ENCODE data around the gene AMMECR1. TPM values are rescaled to one million over a fixed set of nuclear protein-coding genes. Genes with fewer than 3 reads are reported as not detected.

AMMECR1 gene
- total RNA-seq, 4 donors from 2014 or later = 7.4 to 18.9 (median 12.6) TPM

DNA sequence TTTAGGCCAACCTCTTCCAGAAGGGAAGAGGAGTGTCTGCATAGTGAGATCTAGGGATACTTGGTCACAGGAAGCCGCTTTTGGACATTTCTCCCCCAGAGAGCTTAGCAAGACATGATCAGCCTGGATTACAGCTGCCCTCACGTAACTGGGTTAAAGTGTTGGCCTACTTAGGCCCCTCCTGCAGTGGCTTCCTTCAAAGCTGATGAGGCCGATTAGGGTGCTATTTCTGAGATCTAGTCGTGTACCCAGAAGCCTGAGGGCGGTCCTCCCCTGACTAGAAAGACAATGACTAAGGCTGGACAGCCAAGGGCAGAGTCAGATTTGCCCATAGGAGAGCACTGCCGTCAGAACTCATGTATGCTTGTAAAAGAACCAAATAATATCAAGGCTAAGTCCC lies 135.0 kb downstream of the AMMECR1 start:
- 70% methylated on average over 4 of the region's 6 CpGs for WGBS
- H3K4me1 ChIP-seq = peaks cover 6% of the 10 kb centered on the region
- no peak overlapping the region for H3K27ac ChIP-seq
- no peaks in the 10 kb centered on the region for H3K36me3 ChIP-seq
- TF ChIP-seq EP300 (IDR thresholded peaks at IDR 0.05) (no peak), POLR2AphosphoS5 (IDR thresholded peaks at IDR 0.05) (no peak), POLR2A (IDR thresholded peaks at IDR 0.05) (no peak)
- TF ChIP-seq, protein P1, sequence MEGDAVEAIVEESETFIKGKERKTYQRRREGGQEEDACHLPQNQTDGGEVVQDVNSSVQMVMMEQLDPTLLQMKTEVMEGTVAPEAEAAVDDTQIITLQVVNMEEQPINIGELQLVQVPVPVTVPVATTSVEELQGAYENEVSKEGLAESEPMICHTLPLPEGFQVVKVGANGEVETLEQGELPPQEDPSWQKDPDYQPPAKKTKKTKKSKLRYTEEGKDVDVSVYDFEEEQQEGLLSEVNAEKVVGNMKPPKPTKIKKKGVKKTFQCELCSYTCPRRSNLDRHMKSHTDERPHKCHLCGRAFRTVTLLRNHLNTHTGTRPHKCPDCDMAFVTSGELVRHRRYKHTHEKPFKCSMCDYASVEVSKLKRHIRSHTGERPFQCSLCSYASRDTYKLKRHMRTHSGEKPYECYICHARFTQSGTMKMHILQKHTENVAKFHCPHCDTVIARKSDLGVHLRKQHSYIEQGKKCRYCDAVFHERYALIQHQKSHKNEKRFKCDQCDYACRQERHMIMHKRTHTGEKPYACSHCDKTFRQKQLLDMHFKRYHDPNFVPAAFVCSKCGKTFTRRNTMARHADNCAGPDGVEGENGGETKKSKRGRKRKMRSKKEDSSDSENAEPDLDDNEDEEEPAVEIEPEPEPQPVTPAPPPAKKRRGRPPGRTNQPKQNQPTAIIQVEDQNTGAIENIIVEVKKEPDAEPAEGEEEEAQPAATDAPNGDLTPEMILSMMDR (IDR thresholded peaks at IDR 0.05) = no peak
- H3K9me3 ChIP-seq = no peaks in the 10 kb centered on the region
- no peak overlapping the region for H3K4me3 ChIP-seq
- DNase-seq (ENCODE audit: low spot score in 2 of 2) = no peak
- H3K27me3 ChIP-seq = no peaks in the 10 kb centered on the region

DNA sequence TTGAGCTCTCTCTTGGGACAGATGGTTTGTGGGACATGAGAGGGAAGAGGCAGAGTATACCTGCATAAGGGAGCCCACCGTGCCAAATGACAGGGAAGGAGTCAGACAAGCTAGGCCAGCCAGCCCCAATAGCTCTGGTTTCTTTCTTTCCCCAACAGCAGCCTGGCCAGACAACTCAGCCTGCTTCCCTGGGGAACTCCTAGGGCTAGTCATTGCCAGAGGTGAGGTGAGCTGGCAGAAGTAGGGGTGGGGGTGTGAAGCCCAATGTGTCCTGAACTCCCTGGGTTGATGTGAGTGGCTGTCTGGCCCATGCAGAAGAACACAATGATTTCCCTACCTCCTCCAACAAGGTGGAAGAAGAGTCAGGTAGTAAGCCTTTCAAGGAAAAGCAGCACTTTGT lies 135.5 kb downstream of the AMMECR1 start:
- WGBS = 55% methylated on average over 1 of the region's 1 CpG
- TF ChIP-seq EP300 (IDR thresholded peaks at IDR 0.05) (no peak), POLR2AphosphoS5 (IDR thresholded peaks at IDR 0.05) (no peak), POLR2A (IDR thresholded peaks at IDR 0.05) (no peak)
- TF ChIP-seq, protein P1 (IDR thresholded peaks at IDR 0.05) = no peak
- Histone ChIP-seq H3K4me3 (no peak overlapping the region), H3K27me3 (no peaks in the 10 kb centered on the region), H3K4me1 (peaks cover 6% of the 10 kb centered on the region), H3K27ac (no peak overlapping the region), H3K36me3 (no peaks in the 10 kb centered on the region), H3K9me3 (no peaks in the 10 kb centered on the region)
- no peak for DNase-seq (ENCODE audit: low spot score in 2 of 2)

DNA sequence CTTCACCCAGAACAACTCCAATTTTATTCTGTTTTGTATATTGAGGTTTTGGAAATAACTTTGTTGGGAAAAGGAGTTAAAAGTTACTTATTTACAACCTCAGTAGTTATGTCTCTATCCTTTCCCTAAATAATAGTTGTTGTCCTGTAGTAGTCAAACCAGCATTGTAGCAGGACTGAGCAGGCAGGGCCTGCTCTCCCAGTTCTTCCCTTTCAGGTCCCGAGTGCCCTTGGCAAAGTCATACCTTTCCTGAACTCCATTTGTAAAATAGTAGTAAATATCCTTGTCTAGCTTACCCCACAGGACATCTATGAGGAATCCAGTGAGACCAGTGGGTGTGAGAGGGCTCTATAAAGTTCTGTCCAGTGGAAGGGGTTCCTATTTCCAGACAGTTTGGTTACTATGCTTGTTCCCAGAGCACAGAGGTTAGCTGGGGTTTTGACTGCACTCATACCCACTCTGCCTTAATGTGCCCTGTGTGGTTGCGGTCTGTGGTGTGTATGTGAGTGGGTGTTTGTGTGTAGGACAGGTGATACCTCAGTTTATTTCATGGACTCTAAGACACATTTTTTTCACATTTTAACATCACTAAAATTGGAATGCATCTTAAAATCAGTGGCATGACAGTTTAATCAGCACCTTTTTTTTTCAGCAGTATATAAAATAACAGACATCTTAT lies 136.3 kb downstream of the AMMECR1 start:
- Histone ChIP-seq H3K27ac (peak overlapping the region; percentile 18), H3K4me1 (peaks cover 6% of the 10 kb centered on the region), H3K27me3 (no peaks in the 10 kb centered on the region), H3K36me3 (no peaks in the 10 kb centered on the region), H3K9me3 (no peaks in the 10 kb centered on the region), H3K4me3 (no peak overlapping the region)
- TF ChIP-seq, protein P1 (IDR thresholded peaks at IDR 0.05) = no peak
- no peak for TF ChIP-seq POLR2AphosphoS5 (IDR thresholded peaks at IDR 0.05)
- no peak for TF ChIP-seq EP300 (IDR thresholded peaks at IDR 0.05)
- TF ChIP-seq POLR2A (IDR thresholded peaks at IDR 0.05) = no peak
- WGBS = 55% methylated on average over 2 of the region's 2 CpGs
- DNase-seq (ENCODE audit: low spot score in 2 of 2) = no peak

DNA sequence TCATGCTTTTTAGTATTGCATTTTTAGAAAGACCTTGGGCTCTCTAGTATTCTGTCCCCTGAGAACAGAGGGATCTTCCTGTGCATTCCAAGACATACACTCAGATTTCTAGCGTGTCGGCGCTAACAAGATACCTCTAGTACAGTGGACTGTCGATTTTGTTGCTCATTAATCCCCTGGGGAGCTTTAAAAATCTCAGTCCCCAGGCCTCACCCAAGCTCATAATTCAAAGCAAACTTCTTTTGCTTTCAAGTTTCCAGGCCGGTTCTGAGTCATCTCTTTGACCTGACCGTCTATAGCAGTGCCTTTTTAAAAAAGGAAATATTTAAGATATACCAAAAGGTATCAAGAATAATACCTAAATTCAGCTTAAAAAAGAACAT lies 137.0 kb downstream of the AMMECR1 start:
- peak overlapping the region; percentile 18 for H3K27ac ChIP-seq
- H3K4me3 ChIP-seq = no peak overlapping the region
- DNase-seq (ENCODE audit: low spot score in 2 of 2) = no peak
- peaks cover 6% of the 10 kb centered on the region for H3K4me1 ChIP-seq
- TF ChIP-seq POLR2A (IDR thresholded peaks at IDR 0.05) (no peak), POLR2AphosphoS5 (IDR thresholded peaks at IDR 0.05) (no peak), EP300 (IDR thresholded peaks at IDR 0.05) (no peak)
- TF ChIP-seq, protein P1 (IDR thresholded peaks at IDR 0.05) = no peak
- no peaks in the 10 kb centered on the region for H3K9me3 ChIP-seq
- no peaks in the 10 kb centered on the region for H3K27me3 ChIP-seq
- no peaks in the 10 kb centered on the region for H3K36me3 ChIP-seq
- WGBS = 52% methylated on average over 6 of the region's 6 CpGs

DNA sequence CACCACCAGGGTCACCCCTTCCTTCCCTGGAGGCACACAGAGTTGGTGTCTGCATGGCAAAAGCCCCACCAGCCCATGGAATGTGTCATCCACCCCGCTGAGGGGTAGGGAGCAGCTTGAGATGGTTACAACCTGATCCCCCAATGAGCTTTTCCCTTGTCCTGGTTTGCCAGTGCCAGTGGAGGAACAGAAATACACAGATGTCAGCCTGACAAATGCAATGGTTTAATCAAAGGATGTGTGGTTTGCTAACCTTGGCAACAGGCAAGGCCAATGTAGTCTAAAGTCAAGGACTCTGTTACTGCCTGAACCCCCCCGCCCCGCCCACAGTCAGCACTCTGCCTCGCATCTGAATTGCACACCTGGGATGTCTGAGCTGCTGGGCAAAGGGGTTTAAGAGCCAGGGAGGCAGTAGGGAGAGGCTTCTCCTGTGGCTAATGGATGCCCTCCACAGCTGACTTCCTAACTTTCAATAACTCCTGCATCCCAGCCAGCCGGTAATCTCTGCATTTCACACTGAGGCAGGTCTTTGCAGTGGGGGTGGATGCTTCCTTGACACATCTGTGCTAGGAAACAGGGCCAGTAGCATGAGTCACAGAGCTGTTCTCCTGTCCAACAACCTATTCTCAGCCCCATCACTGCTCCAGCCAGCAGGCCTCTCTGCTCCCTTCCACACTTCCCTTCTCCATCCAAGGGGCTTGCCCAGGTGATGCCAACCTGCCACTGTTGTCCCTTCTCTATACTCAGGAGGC lies 137.5 kb downstream of the AMMECR1 start:
- no peaks in the 10 kb centered on the region for H3K36me3 ChIP-seq
- no peaks in the 10 kb centered on the region for H3K9me3 ChIP-seq
- H3K27ac ChIP-seq = no peak overlapping the region
- DNase-seq (ENCODE audit: low spot score in 2 of 2) = no peak
- peaks cover 6% of the 10 kb centered on the region for H3K4me1 ChIP-seq
- no peaks in the 10 kb centered on the region for H3K27me3 ChIP-seq
- H3K4me3 ChIP-seq = no peak overlapping the region
- WGBS = 57% methylated on average over 5 of the region's 5 CpGs
- TF ChIP-seq EP300 (IDR thresholded peaks at IDR 0.05) (no peak), POLR2AphosphoS5 (IDR thresholded peaks at IDR 0.05) (no peak), POLR2A (IDR thresholded peaks at IDR 0.05) (no peak)
- TF ChIP-seq, protein P1 (IDR thresholded peaks at IDR 0.05) = no peak
